GM18526 (cell line): Measurements from ENCODE around the gene PAIP1.

ENCODE experiments used
- POLR2A ChIP-seq: IDR thresholded peaks from 3 replicates; pipeline ENCODE4 v1.6.1; 2011; ENCODE audit not compliant: insufficient read length; ENCODE audit errors: extremely low read depth

Gene PAIP1

DNA sequence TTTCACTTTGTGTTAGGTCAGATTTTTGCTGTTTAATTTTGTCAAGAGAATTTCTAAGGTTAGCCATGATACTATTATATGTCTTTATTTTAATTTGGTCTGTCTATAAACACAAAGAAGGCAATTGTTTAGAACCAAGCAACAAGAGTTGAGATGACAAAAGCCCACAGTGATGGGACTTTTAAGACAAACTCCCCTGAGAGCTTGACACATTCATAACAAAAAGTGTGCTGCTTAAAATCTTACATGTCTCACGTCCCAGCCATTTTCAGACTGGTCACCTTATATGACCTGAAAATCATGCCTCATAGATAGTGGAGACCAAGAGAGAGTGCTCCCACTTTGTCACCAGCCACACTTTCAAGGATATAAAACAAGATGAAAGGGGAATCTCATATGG is 24.5 kb upstream of the PAIP1 start:
- no peak for TF ChIP-seq POLR2A

DNA sequence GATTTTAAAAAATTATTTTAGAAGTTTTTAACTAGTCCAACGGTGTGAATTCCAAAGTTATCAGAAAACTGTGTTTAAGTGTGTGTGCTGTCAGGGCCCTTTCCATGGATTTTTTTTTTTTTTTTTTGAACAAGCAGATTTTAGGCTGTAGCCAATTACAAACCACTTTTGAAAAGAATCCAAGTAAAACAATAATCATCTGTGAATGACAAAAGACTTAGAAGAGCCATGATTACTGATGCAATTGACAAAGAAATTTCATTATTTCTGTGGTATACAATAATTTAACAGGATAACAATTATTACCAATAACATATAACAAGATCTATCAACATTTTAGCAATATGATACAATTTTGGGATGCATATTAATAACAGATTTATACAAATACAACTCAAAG is 16.2 kb upstream of the PAIP1 start:
- no peak for TF ChIP-seq POLR2A

DNA sequence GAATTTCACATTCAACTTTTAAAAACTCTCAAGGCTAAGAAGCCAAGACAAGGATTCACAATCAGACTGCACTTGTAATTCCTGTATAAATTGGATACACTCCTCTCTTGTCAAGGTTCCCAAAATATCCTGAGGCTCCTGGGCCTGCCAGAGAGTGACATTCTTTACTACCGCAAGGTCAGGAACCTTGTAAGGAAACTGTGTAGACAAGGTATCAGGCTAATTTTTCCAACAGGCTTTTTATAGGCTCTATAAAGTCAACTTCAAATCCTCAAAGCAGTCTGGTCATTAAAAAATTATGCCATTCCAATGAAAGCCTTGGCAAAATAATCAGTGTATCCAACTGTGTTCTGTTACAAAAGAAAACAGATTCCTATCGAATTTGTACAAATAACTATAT is 15.5 kb upstream of the PAIP1 start:
- TF ChIP-seq POLR2A: no peak

DNA sequence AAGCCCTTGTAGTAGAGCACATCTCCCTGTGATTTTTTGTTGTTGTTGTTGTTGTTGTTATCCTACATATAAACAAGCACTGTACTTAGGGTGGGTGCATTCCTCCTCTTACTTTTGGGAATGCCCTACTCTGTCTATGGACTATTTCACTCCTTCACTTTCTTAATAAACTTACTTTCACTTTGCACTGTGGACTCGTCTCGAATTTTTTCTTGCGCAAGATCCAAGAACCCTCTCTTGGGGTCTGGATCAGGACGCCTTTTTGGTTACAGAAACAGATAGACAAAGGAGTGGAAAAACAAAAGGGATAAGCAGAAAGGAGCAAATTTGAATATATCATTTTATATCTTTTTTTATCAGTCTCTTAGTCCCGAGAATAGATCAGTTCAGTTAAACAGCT is 14.4 kb upstream of the PAIP1 start:
- TF ChIP-seq POLR2A: no peak

DNA sequence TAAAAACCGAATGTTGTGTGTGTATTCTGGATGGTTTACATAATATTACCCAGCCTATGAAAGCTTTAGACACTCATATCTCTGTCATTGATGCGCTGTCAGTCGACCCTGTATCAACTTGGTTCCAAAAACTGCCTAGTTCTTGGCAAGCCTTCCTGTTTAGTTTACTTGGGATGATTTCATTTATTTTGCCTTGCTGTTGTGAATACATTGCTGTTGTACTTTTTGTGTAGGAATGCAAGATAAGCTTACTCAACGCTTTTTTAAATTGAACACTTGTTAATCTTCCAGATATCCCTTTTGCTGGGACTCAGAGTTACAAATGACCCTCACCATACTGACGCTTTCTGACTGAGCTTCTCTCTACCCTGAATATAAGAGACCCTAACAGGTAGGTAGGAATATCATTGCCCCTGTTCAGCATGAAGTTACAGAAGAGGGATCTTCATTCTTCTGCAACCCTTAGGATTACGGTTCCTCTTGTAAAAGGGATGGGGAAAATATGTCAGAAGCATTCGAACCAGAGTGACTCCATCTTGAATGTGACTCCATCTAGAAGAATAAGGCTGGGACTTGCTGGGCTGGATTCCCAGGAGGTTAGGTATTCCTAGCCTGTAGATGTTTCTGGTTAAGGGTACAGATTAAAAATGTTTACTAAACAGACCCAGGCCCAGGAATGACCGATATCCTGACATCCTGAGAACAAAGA is 13.7 kb upstream of the PAIP1 start:
- TF ChIP-seq POLR2A: no peak

DNA sequence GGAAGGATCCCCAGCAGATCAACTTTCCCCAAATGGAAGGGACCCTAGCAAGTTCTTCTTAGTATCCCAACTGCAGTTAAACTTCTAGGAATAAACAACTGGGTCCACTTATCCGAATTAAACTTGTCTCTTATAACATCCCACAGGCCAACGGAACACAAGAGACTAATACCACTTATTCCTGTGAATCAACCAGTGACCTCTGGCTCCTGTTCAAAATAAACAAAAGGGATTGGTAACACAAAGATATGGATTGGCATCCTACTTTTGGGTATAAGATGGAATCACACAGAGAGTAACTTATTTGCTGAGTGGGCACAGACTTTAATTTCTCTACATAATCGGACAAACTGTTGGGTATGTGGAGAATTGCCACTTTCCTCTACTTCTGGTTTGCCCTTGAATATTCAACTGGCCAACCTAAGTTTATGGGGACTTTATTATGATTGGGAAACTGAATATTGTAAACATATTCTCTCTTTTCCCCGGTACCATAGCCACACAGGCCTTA is 12.4 kb upstream of the PAIP1 start:
- TF ChIP-seq POLR2A: no peak

DNA sequence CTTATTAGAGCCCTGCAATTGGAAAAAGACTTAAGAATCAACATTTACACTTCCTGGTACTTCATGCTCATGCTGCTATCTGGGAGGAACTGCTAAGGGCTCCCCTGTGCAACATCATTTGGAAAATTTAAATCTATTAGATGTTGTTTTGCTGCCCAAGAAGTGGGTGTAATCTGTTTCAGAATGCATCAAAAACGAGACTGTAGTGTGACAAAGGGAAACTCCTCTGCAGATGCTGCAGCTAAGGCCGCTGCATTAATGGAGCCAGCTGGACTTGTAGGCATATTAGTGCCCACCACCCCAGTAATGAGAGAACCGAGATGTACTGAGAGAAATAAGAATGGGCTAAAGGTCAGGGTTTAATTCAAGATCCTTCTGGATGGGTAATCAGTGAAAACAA is 11.1 kb upstream of the PAIP1 start:
- TF ChIP-seq POLR2A: no peak

DNA sequence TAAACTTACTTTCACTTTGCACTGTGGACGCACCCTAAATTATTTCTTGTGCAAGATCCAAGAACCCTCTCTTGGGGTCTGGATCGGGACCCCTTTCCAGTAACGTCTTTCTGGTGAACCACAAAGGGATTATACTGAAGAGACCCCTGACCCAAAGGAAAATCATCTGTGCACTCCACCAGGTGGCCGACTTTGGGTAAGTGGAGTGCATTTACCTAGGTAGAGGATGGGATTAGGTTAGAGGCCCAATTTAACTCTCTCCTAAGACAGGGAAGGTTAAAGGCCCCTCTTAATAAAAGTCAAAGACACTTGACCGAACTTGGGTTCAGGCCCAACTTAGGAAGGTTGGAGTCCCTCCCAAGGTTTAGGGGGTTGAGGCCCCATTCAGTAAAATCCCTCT is 8.2 kb upstream of the PAIP1 start:
- TF ChIP-seq POLR2A: no peak

DNA sequence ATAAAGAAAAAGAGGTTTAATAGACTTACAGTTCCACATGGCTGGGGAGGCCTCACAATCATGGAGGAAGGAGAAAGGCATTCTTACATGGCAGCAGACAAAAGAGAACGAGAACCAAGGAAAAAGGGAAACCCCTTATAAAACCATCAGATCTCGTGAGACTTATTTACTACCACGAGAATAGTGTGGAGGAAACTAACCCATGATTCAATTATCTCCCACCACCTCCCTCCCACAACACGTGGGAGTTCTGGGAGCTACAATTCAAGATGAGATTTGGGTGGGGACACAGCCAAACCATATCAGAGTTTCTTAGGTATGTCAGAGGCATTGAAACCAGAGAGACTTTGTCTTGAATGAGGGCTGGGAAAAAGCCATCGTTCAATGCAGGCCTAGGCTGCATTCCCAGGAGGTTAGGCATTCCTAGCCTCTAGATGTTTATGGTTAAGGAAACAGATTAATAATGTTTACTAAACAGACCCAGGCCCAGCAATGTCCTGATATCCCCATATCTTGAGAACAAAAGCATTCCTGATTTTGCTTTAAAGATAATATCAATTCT is 7.5 kb upstream of the PAIP1 start:
- no peak for TF ChIP-seq POLR2A

DNA sequence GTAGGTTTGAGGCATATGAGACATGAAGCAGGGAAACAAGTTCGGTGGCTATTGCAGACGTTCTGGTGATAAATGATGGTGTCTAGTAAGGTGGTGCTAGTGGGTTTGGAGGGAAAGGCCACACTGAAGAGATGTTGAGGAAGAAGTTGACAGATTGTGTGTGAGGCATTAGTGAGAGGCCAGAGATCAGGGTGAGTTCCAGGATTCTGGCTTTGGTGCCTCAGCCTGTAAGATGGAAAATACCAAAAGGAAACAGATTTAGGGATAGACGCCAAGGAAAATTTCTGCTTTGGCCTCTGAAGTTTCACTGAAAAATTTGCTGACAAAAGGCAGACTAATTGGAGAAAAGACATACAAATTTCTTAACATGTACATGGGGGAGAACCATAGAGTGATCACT is 6.4 kb upstream of the PAIP1 start:
- TF ChIP-seq POLR2A: no peak

DNA sequence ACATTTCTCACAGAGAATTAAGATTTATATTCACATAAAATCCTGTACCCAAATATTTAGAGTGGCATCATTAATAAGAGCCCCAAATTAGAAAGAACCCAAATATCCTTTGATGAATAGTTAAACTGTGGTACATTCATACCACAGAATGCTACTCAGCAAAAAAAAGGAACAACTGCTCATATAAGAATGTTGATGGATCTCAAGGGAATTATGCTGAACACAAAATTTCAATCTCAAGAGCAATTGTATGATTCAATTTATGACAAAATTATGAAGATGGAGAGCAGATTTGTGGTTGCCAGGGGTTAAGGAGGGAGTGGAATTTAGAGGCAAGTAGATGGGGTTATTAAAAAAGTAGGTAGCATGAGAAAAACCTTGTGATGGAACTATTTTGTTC is 4.5 kb upstream of the PAIP1 start:
- no peak for TF ChIP-seq POLR2A

DNA sequence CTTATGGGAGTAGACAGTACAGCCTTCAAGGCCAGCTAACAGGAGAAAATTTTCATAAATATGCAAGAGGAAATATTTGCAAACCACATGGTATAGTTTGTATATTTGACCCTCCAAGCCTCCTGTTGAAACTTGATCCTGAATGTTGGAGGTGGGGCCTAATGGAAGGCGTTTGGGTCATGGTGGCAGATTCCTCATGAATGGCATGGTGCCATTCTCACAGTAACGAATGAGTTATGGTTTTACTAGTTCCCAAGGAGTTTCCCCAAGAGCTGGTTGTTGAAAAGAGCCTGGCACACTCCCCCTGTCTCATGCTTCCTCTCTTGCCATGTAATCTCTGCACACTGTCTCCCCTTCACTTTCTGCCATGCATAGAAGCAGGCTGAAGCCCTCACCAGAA is 3.3 kb upstream of the PAIP1 start:
- TF ChIP-seq POLR2A: no peak

DNA sequence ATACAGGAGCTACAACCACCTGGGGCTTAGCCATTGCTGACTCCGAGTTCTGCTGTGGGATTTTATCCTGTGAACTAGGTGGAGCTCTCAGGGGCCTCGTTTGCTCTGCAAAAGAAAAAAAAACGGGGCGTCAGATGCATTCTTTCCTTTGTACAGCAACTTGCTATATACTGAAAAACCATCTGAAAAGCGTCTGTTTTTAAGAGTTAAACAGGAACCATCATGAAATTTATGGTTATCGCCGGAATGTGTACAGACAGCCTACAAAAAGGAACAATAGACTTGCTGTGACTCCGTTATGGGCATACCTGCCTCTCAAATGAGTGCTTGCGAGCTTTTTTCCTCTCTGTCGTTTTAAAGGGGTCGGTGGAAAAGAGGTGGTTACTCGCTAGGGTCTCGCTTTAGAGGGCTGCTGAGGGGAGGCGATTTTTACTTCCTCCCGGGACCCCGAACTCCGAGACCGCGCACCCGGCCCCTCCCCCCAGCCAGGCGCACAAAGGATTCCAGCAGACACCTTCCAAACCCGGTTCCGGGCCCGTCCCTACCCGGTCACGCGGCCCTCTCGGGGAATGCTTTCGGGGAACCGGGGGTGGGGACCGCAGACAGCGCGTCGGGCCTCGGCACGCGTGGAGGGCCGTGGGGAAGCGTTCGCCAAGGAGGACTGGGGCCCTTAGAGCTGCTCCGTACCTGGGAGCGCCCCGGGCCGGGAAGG is 826 bp downstream of the PAIP1 start:
- no peak for TF ChIP-seq POLR2A

DNA sequence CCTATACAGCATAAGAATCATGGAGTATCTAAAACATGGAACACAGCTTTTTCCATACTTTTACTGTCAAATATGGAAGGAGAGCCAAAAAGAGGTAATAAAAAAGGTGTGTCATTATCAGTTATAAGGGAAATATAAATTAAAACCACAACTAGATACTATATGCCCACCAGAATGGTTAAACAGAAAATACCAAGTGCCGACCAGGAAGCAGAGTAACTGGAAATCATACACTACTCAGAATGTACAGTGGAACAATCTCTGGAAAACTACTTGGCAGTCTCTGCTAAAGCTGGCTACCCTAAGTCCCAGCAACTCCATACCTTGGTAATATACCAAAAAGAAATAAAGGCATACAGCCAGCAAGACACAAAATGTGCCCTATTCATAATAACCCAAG is 2.4 kb downstream of the PAIP1 start:
- no peak for TF ChIP-seq POLR2A

DNA sequence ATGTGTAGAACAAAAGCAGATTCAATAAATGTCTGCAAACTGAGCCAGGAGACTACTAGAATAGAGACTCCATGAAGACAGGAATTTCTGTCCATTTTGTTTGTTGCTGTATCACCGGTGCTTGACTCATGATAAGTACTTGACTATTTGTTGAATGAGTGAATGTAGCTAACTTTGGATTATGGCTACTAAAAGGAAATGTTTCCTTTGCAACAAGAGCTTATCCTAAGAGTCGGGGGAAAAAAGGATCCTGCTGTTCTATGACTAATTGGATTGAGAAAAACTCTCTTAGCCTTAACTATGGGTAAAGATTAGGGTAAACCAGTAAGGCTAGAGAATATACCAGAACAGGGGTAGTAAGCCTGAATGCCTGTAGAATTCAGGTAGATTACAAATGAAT is 3.5 kb downstream of the PAIP1 start:
- no peak for TF ChIP-seq POLR2A

DNA sequence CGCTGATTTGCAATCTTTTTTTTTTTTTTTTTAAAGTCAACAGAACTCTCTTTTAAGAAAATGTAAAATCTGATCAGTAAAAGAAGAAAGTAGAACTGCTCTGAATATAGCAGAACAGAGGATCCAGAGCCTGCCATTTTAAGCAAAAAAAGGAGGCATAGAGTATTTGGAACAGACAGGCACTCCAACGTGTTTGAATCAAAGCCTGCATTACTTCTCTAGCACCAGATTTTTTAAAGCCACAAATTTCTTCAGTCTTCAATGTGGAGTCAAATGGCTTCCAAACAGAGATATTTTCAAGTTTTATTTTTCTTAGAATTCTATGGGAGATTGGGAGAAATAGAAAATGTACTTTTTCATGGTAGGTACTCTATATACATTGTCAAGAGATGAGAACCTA is 5.1 kb downstream of the PAIP1 start:
- no peak for TF ChIP-seq POLR2A
